Measurements from ENCODE around the gene ZNF789. TPM values are rescaled to one million over a fixed set of nuclear protein-coding genes. Genes with fewer than 3 reads are reported as not detected.

Gene ZNF789
- total and polyA plus RNA-seq, 9 of the 15 experiments (the other 6 are each of a cell fraction or from before 2014, with no cell fraction given): 6.1 to 57.0 (median 24.8) TPM

DNA sequence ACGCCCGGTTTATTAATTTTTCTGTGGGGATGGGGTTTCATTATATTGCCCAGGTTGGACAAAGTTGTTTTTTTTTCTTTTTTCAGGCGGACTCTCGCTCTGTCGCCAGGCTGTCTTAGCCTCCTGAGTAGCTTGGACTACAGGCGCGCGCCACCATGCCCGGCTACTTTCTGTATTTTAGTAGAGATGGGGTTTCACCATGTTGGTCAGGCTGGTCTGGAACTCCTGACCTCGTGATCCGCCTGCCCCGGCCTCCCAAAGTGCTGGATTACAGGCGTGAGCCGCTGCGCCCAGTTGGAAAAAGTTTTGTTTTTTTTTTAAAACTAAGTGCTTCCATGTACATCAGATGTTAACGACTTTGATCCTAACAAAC lies 27.9 kb downstream of the ZNF789 start (continued):
- TF ChIP-seq PBX2 (CRISPR knock-in tag; IDR thresholded peaks at IDR 0.05; ENCODE audit: low read depth) (no peak), PBX2 (tag; conservative IDR thresholded peaks at IDR 0.05; ENCODE audit: low read depth) (no peak), IRF1 (CRISPR knock-in tag; IDR thresholded peaks at IDR 0.05; ENCODE audit: borderline replicate concordance) (no peak), DNMT1 (IDR thresholded peaks at IDR 0.05) (no peak), HMBOX1 (IDR thresholded peaks at IDR 0.05) (no peak), SAFB (IDR thresholded peaks at IDR 0.05; ENCODE audit: borderline replicate concordance, low read depth, low read length) (no peak), PCBP2 (IDR thresholded peaks at IDR 0.05; ENCODE audit: low read depth, low read length, poor library complexity, severe bottlenecking) (no peak), TEAD2 (tag; IDR thresholded peaks at IDR 0.05) (no peak), ZFP1 (CRISPR knock-in tag; IDR thresholded peaks at IDR 0.05) (no peak), ZC3H11A (IDR thresholded peaks at IDR 0.05; ENCODE audit: low read depth, low read length) (no peak), TRIM28 (IDR thresholded peaks at IDR 0.05) (peak; percentile 13; the same call in 1 of the 2 replicates), FOXP4 (CRISPR knock-in tag; IDR thresholded peaks at IDR 0.05; ENCODE audit: borderline replicate concordance) (no peak), ZNF551 (CRISPR knock-in tag; IDR thresholded peaks at IDR 0.05) (no peak), BRF1 (IDR thresholded peaks at IDR 0.05; ENCODE audit: borderline replicate concordance, extremely low read depth, insufficient read length) (no peak), NCOA1 (IDR thresholded peaks at IDR 0.05; ENCODE audit: low read depth) (no peak)
- TF ChIP-seq, protein P1, sequence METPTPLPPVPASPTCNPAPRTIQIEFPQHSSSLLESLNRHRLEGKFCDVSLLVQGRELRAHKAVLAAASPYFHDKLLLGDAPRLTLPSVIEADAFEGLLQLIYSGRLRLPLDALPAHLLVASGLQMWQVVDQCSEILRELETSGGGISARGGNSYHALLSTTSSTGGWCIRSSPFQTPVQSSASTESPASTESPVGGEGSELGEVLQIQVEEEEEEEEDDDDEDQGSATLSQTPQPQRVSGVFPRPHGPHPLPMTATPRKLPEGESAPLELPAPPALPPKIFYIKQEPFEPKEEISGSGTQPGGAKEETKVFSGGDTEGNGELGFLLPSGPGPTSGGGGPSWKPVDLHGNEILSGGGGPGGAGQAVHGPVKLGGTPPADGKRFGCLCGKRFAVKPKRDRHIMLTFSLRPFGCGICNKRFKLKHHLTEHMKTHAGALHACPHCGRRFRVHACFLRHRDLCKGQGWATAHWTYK (CRISPR knock-in tag; IDR thresholded peaks at IDR 0.05): no peak
- TF ChIP-seq, protein P2, sequence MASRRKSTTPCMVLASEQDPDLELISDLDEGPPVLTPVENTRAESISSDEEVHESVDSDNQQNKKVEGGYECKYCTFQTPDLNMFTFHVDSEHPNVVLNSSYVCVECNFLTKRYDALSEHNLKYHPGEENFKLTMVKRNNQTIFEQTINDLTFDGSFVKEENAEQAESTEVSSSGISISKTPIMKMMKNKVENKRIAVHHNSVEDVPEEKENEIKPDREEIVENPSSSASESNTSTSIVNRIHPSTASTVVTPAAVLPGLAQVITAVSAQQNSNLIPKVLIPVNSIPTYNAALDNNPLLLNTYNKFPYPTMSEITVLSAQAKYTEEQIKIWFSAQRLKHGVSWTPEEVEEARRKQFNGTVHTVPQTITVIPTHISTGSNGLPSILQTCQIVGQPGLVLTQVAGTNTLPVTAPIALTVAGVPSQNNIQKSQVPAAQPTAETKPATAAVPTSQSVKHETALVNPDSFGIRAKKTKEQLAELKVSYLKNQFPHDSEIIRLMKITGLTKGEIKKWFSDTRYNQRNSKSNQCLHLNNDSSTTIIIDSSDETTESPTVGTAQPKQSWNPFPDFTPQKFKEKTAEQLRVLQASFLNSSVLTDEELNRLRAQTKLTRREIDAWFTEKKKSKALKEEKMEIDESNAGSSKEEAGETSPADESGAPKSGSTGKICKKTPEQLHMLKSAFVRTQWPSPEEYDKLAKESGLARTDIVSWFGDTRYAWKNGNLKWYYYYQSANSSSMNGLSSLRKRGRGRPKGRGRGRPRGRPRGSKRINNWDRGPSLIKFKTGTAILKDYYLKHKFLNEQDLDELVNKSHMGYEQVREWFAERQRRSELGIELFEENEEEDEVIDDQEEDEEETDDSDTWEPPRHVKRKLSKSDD (conservative IDR thresholded peaks at IDR 0.05; ENCODE audit: low read length): no peak

Measured in K562 (cell line).